Globus pallidus (tissue), 1 donor: ENCODE measurements around the gene COL2A1.

Experiments used
- DNase-seq: peaks from one replicate; pipeline ENCODE4 v3.0.0-alpha.2; 2015; ENCODE audit warnings: low spot score

Gene COL2A1

GRCh38 chr12:47989666-47990065, 14.6 kb downstream of the COL2A1 start:
- DNase-seq, result no peak

- no peak for DNase-seq
Measured at GRCh38 chr12:47989023-47989417, 15.3 kb downstream of the COL2A1 start.

- DNase-seq, result no peak
Measured at GRCh38 chr12:47988073-47989022, 15.9 kb downstream of the COL2A1 start.

- DNase-seq, result no peak
Measured at GRCh38 chr12:47987411-47988072, 16.7 kb downstream of the COL2A1 start.

- DNase-seq, result no peak
Measured at GRCh38 chr12:47986832-47987231, 17.4 kb downstream of the COL2A1 start.

- no peak for DNase-seq
Measured at GRCh38 chr12:47986291-47986660, 18.0 kb downstream of the COL2A1 start.

GRCh38 chr12:47985596-47986290, 18.5 kb downstream of the COL2A1 start:
- DNase-seq, result no peak

GRCh38 chr12:47984331-47984801, 19.9 kb downstream of the COL2A1 start:
- DNase-seq, result no peak

GRCh38 chr12:47983541-47984115, 20.6 kb downstream of the COL2A1 start:
- DNase-seq, result no peak

GRCh38 chr12:47982770-47983169, 21.5 kb downstream of the COL2A1 start:
- DNase-seq, result no peak

- no peak for DNase-seq
Measured at GRCh38 chr12:47982311-47982710, 22.0 kb downstream of the COL2A1 start.

GRCh38 chr12:47981496-47982260, 22.6 kb downstream of the COL2A1 start:
- no peak for DNase-seq

- no peak for DNase-seq
Measured at GRCh38 chr12:47980779-47981495, 23.3 kb downstream of the COL2A1 start.

- no peak for DNase-seq
Measured at GRCh38 chr12:47980197-47980596, 24.1 kb downstream of the COL2A1 start.

GRCh38 chr12:47979686-47980085, 24.6 kb downstream of the COL2A1 start:
- DNase-seq, result no peak

- DNase-seq, result no peak
Measured at GRCh38 chr12:47979166-47979565, 25.1 kb downstream of the COL2A1 start.

- no peak for DNase-seq
Measured at GRCh38 chr12:47978598-47978873, 25.7 kb downstream of the COL2A1 start.

- DNase-seq, result no peak
Measured at GRCh38 chr12:47977772-47978597, 26.3 kb downstream of the COL2A1 start.

GRCh38 chr12:47977046-47977771, 27.1 kb downstream of the COL2A1 start:
- DNase-seq, result no peak
